Uterus (tissue), 2 donors: Measurements from ENCODE around the gene CRK.

Experiments used
- POLR2A ChIP-seq, 2 donors: fragments of 450-650 bp; IDR thresholded peaks; one replicate each; pipeline ENCODE4 v1.6.1; 2016; ENCODE audit warnings: antibody characterized with exemption in 2 of 2, mild to moderate bottlenecking in 1 of 2, moderate library complexity in 1 of 2
- TF ChIP-seq, protein P1 (sequence below), 4 experiments: fragments of 200-600 bp in 2 of 4; fragments of 450-650 bp in 2 of 4; sonication (generic) in 2 of 4; IDR thresholded peaks; one replicate each; pipeline ENCODE4 v1.5.1; 2016 to 2019; ENCODE audit warnings: antibody characterized with exemption in 4 of 4, mild to moderate bottlenecking in 2 of 4, moderate library complexity in 1 of 4

- TF ChIP-seq, protein P1, sequence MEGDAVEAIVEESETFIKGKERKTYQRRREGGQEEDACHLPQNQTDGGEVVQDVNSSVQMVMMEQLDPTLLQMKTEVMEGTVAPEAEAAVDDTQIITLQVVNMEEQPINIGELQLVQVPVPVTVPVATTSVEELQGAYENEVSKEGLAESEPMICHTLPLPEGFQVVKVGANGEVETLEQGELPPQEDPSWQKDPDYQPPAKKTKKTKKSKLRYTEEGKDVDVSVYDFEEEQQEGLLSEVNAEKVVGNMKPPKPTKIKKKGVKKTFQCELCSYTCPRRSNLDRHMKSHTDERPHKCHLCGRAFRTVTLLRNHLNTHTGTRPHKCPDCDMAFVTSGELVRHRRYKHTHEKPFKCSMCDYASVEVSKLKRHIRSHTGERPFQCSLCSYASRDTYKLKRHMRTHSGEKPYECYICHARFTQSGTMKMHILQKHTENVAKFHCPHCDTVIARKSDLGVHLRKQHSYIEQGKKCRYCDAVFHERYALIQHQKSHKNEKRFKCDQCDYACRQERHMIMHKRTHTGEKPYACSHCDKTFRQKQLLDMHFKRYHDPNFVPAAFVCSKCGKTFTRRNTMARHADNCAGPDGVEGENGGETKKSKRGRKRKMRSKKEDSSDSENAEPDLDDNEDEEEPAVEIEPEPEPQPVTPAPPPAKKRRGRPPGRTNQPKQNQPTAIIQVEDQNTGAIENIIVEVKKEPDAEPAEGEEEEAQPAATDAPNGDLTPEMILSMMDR (IDR thresholded peaks at IDR 0.05) = no peak
- TF ChIP-seq POLR2A (IDR thresholded peaks at IDR 0.05) = no peak
Measured at GRCh38 chr17:1467258-1467657, 11.2 kb upstream of the CRK start.
